Activated CD8-positive, alpha-beta memory T cell treated with anti-CD3 and anti-CD28 coated beads, Interleukin-2, amount 10 ng/mL, durations not matched to agents 7 days and 5 days (primary cell): Measurements from ENCODE around the gene LPIN1. TPM values are rescaled to one million over a fixed set of nuclear protein-coding genes. Genes with fewer than 3 reads are reported as not detected.
A peak's percentile ranks its signal among the peaks of the same experiment; 100 is the strongest.
"Not testable (repeated sequence)": the region's sequence is repeated elsewhere in the genome, so short reads cannot be mapped to it uniquely, and the experiment has no call there.

ENCODE experiments used
- ATAC-seq: fragments of 150-1000 bp; cut with Tn5 transposase; one replicate; pipeline ENCODE4 v1.10.0; 2021; ENCODE audit warnings: moderate library complexity
- CTCF ChIA-PET: fragments of 350-600 bp; sonication (Branson Sonifier 250); formaldehyde crosslinking; loops from one replicate; lab custom pipeline; 2021; ENCODE audit warnings: antibody characterized with exemption; lab: Charles Lee
- DNase-seq: peaks from one replicate; pipeline ENCODE4 v3.0.0-alpha.2; 2020
- H3K27ac Mint-ChIP-seq: one replicate; pipeline ENCODE4 v1.8.0; 2021; ENCODE audit warnings: mild to moderate bottlenecking, mixed read lengths
- H3K27me3 Mint-ChIP-seq: one replicate; pipeline ENCODE4 v1.8.0; 2021; ENCODE audit warnings: mixed read lengths
- H3K36me3 Mint-ChIP-seq: one replicate; pipeline ENCODE4 v1.8.0; 2021; ENCODE audit warnings: mild to moderate bottlenecking, mixed read lengths
- H3K4me1 Mint-ChIP-seq: one replicate; pipeline ENCODE4 v1.8.0; 2021; ENCODE audit warnings: mixed read lengths
- H3K4me3 Mint-ChIP-seq: one replicate; pipeline ENCODE4 v1.8.0; 2021; ENCODE audit warnings: mild to moderate bottlenecking, moderate library complexity, mixed read lengths
- H3K9me3 Mint-ChIP-seq: one replicate; pipeline ENCODE4 v1.8.0; 2022; ENCODE audit warnings: low read depth, mixed read lengths
- total RNA-seq, 2 experiments: library from RNA; stranded (reverse); gene quantifications; one replicate each; pipeline ENCODE4 v1.2.3, GENCODE V29; 2021

The LPIN1 gene
- total RNA-seq, 2 experiments from 2014 or later, result 57.1 to 76.4 TPM

DNA sequence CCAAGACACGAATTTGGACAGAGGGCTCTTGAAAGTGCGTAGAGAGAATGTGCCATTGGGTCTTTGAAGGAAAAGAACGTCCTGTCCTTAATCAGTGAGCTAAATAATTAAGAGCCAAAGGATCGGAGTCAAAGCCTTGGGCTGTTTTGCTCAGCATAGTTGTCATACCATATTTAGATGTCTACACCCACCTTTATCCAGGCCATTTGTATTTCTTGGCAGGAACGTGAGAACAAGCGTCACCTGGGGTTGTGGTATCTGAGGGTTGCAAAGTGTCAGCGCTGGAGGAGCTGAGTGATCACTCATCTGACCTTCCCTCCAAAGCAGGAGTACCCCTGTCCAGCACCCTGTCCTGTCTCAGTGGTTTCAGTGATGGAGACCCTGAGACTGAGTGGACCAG, 4.5 kb downstream of the LPIN1 start:
- DNase-seq, result peak; percentile 74
- no peak for ATAC-seq
- CTCF ChIA-PET, result interaction anchor here (1.3 to 24.4 kb wide), 6 partner anchors 12 to 63 kb away, joined by 3 to 401 read pairs (median 8); no protein-coding TSS in a partner anchor
- Mint-ChIP-seq H3K27ac (peak overlapping the region; percentile 96), H3K27me3 (no peaks in the 10 kb centered on the region), H3K36me3 (peaks cover 9% of the 10 kb centered on the region), H3K4me3 (peak overlapping the region; percentile 46), H3K4me1 (peaks cover 86% of the 10 kb centered on the region), H3K9me3 (no peaks in the 10 kb centered on the region)

DNA sequence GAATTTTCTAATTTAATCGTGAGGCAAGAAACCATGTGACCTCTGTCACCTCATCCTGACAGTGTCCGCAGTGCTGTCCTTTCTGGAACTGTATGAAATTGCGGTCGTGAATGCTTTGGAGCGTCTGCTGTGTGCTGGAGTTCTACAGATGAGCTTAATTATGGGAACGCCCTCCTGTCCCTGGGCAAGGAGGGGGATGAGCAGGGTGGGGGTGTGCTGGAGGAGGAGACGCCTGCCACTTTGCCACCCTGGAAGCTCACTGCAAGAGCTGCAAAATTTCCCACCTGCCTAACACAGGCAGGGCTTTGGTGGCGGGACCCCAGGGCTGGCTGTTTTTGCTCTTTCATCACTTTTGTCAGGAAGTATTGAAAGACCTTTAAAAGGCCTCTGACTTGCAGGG, 6.5 kb downstream of the LPIN1 start:
- CTCF ChIA-PET, result interaction anchor here (1.4 to 24.4 kb wide), 3 partner anchors 22 to 168 kb away, joined by 3 to 401 read pairs (median 6); no protein-coding TSS in a partner anchor
- ATAC-seq, result no peak
- peaks cover 93% of the 10 kb centered on the region for H3K4me1 Mint-ChIP-seq
- H3K4me3 Mint-ChIP-seq, result peak overlapping the region; percentile 72
- H3K27ac Mint-ChIP-seq, result peak overlapping the region; percentile 97
- DNase-seq, result no peak
- H3K27me3 Mint-ChIP-seq, result no peaks in the 10 kb centered on the region
- no peaks in the 10 kb centered on the region for H3K9me3 Mint-ChIP-seq
- H3K36me3 Mint-ChIP-seq, result peaks cover 5% of the 10 kb centered on the region

GRCh38 chr2:11753452-11753885, 7.0 kb downstream of the LPIN1 start:
- Mint-ChIP-seq H3K4me3 (peak overlapping the region; percentile 72), H3K4me1 (peaks cover 93% of the 10 kb centered on the region), H3K36me3 (peaks cover 9% of the 10 kb centered on the region), H3K9me3 (no peaks in the 10 kb centered on the region), H3K27me3 (no peaks in the 10 kb centered on the region), H3K27ac (peak overlapping the region; percentile 97)
- DNase-seq, result peak; percentile 62
- CTCF ChIA-PET, result interaction anchor here (0.8 to 24.4 kb wide), 5 partner anchors 9 to 169 kb away, joined by 3 to 401 read pairs (median 6); no protein-coding TSS in a partner anchor
- peak; percentile 50 for ATAC-seq

GRCh38 chr2:11753886-11754699, 7.7 kb downstream of the LPIN1 start:
- ATAC-seq (peak; percentile 68), DNase-seq (peak; percentile 83)
- H3K9me3 Mint-ChIP-seq, result no peaks in the 10 kb centered on the region
- H3K4me1 Mint-ChIP-seq, result peaks cover 92% of the 10 kb centered on the region
- CTCF ChIA-PET, result interaction anchor here (0.8 to 24.4 kb wide), 9 partner anchors 10 to 1103 kb away, joined by 3 to 401 read pairs (median 4); no protein-coding TSS in a partner anchor
- peak overlapping the region; percentile 97 for H3K27ac Mint-ChIP-seq
- H3K27me3 Mint-ChIP-seq, result no peaks in the 10 kb centered on the region
- peaks cover 15% of the 10 kb centered on the region for H3K36me3 Mint-ChIP-seq
- peak overlapping the region; percentile 72 for H3K4me3 Mint-ChIP-seq

GRCh38 chr2:11754700-11755015, 8.2 kb downstream of the LPIN1 start:
- DNase-seq, result no peak
- H3K27ac Mint-ChIP-seq, result peak overlapping the region; percentile 97
- H3K4me3 Mint-ChIP-seq, result peak overlapping the region; percentile 72
- H3K4me1 Mint-ChIP-seq, result peaks cover 89% of the 10 kb centered on the region
- no peak for ATAC-seq
- CTCF ChIA-PET, result interaction anchor here (0.8 to 24.4 kb wide), 6 partner anchors 10 to 1102 kb away, joined by 3 to 401 read pairs (median 6); no protein-coding TSS in a partner anchor
- H3K27me3 Mint-ChIP-seq, result no peaks in the 10 kb centered on the region
- H3K36me3 Mint-ChIP-seq, result peaks cover 16% of the 10 kb centered on the region
- no peaks in the 10 kb centered on the region for H3K9me3 Mint-ChIP-seq

- Mint-ChIP-seq H3K27ac (peak overlapping the region; percentile 74), H3K9me3 (no peaks in the 10 kb centered on the region), H3K36me3 (peaks cover 20% of the 10 kb centered on the region), H3K27me3 (no peaks in the 10 kb centered on the region), H3K4me3 (no peak overlapping the region), H3K4me1 (peaks cover 74% of the 10 kb centered on the region)
- no peak for DNase-seq
- CTCF ChIA-PET, result interaction anchor here (0.9 to 2.4 kb wide), 8 partner anchors 8 to 22 kb away, joined by 4 to 12 read pairs (median 7); partner anchors contain the start of gene LPIN1
- no peak for ATAC-seq
Measured at GRCh38 chr2:11757101-11757500, 10.7 kb downstream of the LPIN1 start.

- H3K4me1 Mint-ChIP-seq, result peaks cover 69% of the 10 kb centered on the region
- CTCF ChIA-PET, result interaction anchor here (1.5 to 2.4 kb wide), 5 partner anchors 9 to 22 kb away, joined by 5 to 12 read pairs (median 7); no protein-coding TSS in a partner anchor
- H3K9me3 Mint-ChIP-seq, result no peaks in the 10 kb centered on the region
- ATAC-seq, result no peak
- H3K27ac Mint-ChIP-seq, result peak overlapping the region; percentile 37
- H3K36me3 Mint-ChIP-seq, result peaks cover 22% of the 10 kb centered on the region
- no peak for DNase-seq
- H3K27me3 Mint-ChIP-seq, result no peaks in the 10 kb centered on the region
- no peak overlapping the region for H3K4me3 Mint-ChIP-seq
Measured at GRCh38 chr2:11758187-11758586, 11.8 kb downstream of the LPIN1 start.

DNA sequence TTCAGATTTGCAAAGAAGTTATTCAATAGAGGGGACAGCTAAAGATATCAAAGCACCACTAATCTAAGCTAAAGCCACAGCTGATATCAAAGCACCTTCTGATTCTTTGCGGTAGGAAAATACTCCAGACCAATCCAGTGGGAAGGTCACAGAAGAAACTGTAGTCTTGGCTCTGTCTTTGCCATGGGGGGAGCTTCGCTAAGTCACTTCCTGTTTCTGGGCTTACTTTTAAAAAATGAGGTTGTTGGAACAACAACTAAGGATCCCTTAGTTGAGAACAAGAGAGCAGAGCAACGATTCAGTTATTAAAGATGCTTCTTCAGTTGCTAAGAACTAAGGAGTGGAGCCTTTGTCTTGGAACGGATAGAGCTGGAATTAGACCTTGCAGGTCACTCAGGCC, 12.2 kb downstream of the LPIN1 start:
- Mint-ChIP-seq H3K4me1 (peaks cover 64% of the 10 kb centered on the region), H3K9me3 (no peaks in the 10 kb centered on the region), H3K4me3 (no peak overlapping the region), H3K27ac (peak overlapping the region; percentile 37), H3K27me3 (no peaks in the 10 kb centered on the region), H3K36me3 (peaks cover 25% of the 10 kb centered on the region)
- DNase-seq, result no peak
- CTCF ChIA-PET, result interaction anchor here (1.5 to 2.4 kb wide), 3 partner anchors 14 to 22 kb away, joined by 5 to 12 read pairs (median 7); no protein-coding TSS in a partner anchor
- ATAC-seq, result no peak

- Mint-ChIP-seq H3K27ac (peak overlapping the region; percentile 34), H3K36me3 (peaks cover 29% of the 10 kb centered on the region), H3K4me1 (peaks cover 57% of the 10 kb centered on the region)
- H3K27me3 Mint-ChIP-seq, DNase-seq, H3K9me3 Mint-ChIP-seq, CTCF ChIA-PET, H3K4me3 Mint-ChIP-seq, ATAC-seq: not testable (repeated sequence)
Measured at GRCh38 chr2:11759182-11759975, 12.9 kb downstream of the LPIN1 start.

DNA sequence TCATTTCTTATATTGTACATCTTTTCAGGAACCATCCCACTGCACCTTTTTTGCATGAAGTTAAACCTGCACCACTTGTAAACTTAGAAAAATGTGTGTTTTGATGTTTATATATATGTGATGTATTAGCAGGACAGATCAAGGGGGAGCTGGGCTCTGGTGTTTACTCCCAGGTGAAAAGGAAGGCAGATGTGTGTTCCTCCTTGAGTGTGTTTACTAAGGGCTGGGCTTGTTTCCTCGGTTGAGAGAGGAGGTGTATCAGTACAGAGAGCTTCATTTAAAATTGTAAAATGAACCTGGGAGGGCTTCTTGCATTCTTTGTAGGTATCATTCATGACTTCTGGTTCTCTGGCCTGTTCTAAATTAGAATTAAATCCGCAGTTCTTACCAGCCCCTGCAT, 14.8 kb downstream of the LPIN1 start:
- no peaks in the 10 kb centered on the region for H3K27me3 Mint-ChIP-seq
- H3K36me3 Mint-ChIP-seq, result peaks cover 42% of the 10 kb centered on the region
- H3K27ac Mint-ChIP-seq, result peak overlapping the region; percentile 18
- peaks cover 42% of the 10 kb centered on the region for H3K4me1 Mint-ChIP-seq
- DNase-seq, result no peak
- CTCF ChIA-PET, result interaction anchor here (0.6 to 1.5 kb wide), 5 partner anchors 14 to 22 kb away, joined by 3 to 4 read pairs (median 3); no protein-coding TSS in a partner anchor
- H3K9me3 Mint-ChIP-seq, result no peaks in the 10 kb centered on the region
- ATAC-seq, result no peak
- no peak overlapping the region for H3K4me3 Mint-ChIP-seq

- no peak overlapping the region for H3K27ac Mint-ChIP-seq
- H3K4me1 Mint-ChIP-seq, result peaks cover 34% of the 10 kb centered on the region
- H3K4me3 Mint-ChIP-seq, result no peak overlapping the region
- CTCF ChIA-PET, result interaction anchor here (1.0 to 1.3 kb wide), 2 partner anchors 13 to 21 kb away, joined by 3 read pairs; no protein-coding TSS in a partner anchor
- H3K27me3 Mint-ChIP-seq, result no peaks in the 10 kb centered on the region
- ATAC-seq, result no peak
- DNase-seq, result no peak
- peaks cover 48% of the 10 kb centered on the region for H3K36me3 Mint-ChIP-seq
- H3K9me3 Mint-ChIP-seq, result no peaks in the 10 kb centered on the region
Measured at GRCh38 chr2:11762031-11762430, 15.6 kb downstream of the LPIN1 start.

DNA sequence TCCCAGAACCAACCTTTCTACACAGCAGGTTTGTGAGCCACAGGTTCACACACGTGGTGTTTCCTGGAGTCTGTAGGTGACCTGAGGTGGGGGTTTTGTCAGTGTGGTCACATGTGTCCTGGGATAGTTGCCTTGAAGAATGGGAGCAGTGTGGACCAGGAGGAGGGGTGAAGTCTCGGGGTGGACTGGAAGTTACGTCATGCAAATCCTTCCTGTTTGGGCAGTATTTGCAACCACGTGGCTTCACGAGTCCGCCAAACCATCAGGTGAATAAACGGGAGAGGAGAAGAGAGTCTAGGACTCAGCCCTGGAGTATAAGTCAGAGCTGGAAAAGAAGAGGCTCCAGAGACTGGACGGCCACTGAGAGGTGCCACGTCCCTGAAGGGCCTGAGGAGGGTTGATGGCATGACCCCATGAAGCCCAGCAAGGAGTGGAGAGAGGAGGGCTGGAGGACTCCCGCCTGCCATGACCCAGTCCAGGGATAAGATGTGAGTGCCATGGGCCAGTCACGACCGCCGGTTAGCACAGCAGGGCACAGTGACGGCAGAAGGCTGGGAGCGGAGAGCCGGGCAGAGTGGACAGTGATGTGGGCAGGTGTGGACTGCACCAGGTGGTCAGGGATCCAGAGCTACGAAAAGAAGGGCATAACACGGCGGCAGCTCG, 16.5 kb downstream of the LPIN1 start:
- Mint-ChIP-seq H3K27ac (no peak overlapping the region), H3K27me3 (no peaks in the 10 kb centered on the region), H3K36me3 (peaks cover 53% of the 10 kb centered on the region), H3K4me3 (no peak overlapping the region), H3K4me1 (peaks cover 30% of the 10 kb centered on the region), H3K9me3 (no peaks in the 10 kb centered on the region)
- no peak for ATAC-seq
- no peak for DNase-seq
- CTCF ChIA-PET, result interaction anchor here (1.9 kb wide), 1 partner anchor 19 kb away, joined by 6 read pairs; no protein-coding TSS in a partner anchor
